Measurements from ENCODE around the gene SRP68. TPM values are rescaled to one million over a fixed set of nuclear protein-coding genes. Genes with fewer than 3 reads are reported as not detected.

Gene SRP68
- total RNA-seq, 1 donor from 2014 or later: 74.3 TPM

DNA sequence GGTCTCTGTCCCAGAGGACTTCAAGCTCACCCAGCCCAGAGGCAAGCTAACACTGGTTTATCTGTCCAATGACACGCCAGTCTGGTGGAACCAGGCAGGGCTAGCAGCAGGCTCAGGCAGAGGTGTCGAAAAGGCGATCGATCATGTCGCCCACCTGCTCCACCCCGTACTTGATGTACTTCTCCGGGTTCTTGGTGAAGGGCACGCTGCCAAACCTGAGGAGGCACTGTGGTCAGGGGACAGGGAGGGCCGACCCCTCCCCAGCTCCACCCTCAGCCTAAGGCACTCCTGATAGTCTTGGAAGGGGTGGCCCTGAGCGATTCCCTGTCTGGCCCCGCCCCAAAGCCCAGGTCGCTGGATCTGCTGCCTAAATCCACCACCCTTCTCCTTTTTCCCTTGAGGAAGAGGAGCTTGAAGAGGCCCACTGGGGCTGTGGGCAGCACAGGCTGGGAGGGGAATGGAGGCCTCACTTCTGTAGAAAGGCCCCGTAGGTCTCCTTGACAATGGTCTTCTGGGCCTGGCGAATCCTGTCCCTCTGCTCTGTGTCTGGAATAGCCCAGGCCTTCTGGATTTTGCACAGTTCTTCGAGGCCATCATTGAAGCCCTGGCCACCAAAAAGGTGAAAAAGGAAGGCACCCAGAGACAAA is 11.3 kb upstream of the SRP68 start:
- no peak overlapping the region for H3K9ac ChIP-seq (ENCODE audit: low read length)
- no peak overlapping the region for H3K4me2 ChIP-seq (ENCODE audit: low read length)
- peaks cover 18% of the 10 kb centered on the region for H3K4me1 Mint-ChIP-seq (ENCODE audit: low read depth, unreplicated experiment)
- peaks cover 22% of the 10 kb centered on the region for H4K20me1 ChIP-seq (ENCODE audit: insufficient read depth, low read length)
- H3K36me3 Mint-ChIP-seq (ENCODE audit: low read depth, unreplicated experiment): peaks cover 14% of the 10 kb centered on the region
- peaks cover 12% of the 10 kb centered on the region for H3K36me3 ChIP-seq (ENCODE audit: insufficient read depth, low read length)
- H3K4me3 ChIP-seq (ENCODE audit: insufficient read depth, low read depth, low read length): no peak overlapping the region
- no peak overlapping the region for H3K27ac ChIP-seq (ENCODE audit: low read depth, low read length)
- H3K27me3 Mint-ChIP-seq (ENCODE audit: low read depth, unreplicated experiment): peaks cover 10% of the 10 kb centered on the region
- no peak overlapping the region for H2AFZ ChIP-seq (ENCODE audit: low read depth, low read length)
- TF ChIP-seq EZH2 (IDR thresholded peaks at IDR 0.05; ENCODE audit: insufficient read depth, low read length): no peak
- TF ChIP-seq CTCF (IDR thresholded peaks at IDR 0.05; ENCODE audit: insufficient read depth, low read depth, low read length): no peak
- FAIRE-seq (no peak), DNase-seq (ENCODE audit: low read depth) (no peak)
- no peak overlapping the region for H3K4me3 Mint-ChIP-seq (ENCODE audit: unreplicated experiment)
- H3K27ac Mint-ChIP-seq (ENCODE audit: unreplicated experiment): no peak overlapping the region
- no peaks in the 10 kb centered on the region for H3K9me3 ChIP-seq (ENCODE audit: insufficient read depth, low read depth, low read length)
- no peaks in the 10 kb centered on the region for H3K9me3 Mint-ChIP-seq (ENCODE audit: unreplicated experiment)
- no peaks in the 10 kb centered on the region for H3K79me2 ChIP-seq (ENCODE audit: insufficient read depth, low read length)
- no peaks in the 10 kb centered on the region for H3K4me1 ChIP-seq (ENCODE audit: insufficient read depth, low read length)
- H3K27me3 ChIP-seq (ENCODE audit: insufficient read depth, low read length): peaks cover 20% of the 10 kb centered on the region

DNA sequence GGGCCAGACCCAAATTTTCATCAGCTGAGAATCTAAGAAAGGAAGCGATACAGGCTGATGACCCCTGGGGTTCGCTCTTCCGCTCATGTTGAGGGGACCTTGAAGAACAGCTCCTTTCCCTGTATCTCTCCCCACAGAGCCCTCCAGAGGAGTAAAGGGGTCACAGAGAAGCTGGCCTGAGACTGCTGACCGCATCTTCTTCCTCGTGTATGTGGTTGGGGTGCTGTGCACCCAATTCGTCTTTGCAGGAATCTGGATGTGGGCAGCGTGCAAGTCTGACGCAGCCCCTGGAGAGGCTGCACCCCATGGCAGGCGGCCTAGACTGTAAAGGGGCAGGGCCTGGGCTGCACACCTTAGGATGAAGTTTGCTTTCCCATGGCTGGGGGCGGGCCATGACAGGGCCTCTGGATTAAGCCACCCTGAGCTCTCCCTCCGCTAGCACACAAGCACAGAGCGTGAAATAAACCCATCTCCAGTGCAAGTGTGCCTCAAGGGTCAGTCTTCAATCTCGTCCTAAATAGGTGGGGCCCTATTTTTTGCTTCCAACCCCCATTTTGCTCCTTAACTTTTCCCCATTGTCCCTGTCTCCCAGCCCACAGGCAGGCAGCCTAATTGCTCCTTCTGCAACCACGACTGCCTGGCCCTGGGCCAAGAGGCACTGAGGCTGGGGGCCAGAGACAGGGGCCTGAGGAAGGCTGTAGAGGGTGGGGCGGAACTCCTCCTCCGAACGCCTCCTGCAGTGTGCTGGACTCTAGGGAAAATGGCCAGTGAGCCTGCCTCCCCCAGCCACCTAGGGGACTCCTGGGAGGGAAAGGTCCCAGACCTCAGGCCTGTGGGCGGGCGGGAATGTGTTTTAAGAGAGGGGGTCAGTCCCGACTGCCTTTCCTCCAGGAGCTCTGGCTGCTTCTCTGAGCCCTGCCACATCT is 10.3 kb upstream of the SRP68 start:
- Histone ChIP-seq H3K9ac (ENCODE audit: low read length) (no peak overlapping the region), H3K4me1 (ENCODE audit: insufficient read depth, low read length) (no peaks in the 10 kb centered on the region), H3K27me3 (ENCODE audit: insufficient read depth, low read length) (peaks cover 30% of the 10 kb centered on the region), H4K20me1 (ENCODE audit: insufficient read depth, low read length) (peaks cover 28% of the 10 kb centered on the region), H3K4me3 (ENCODE audit: insufficient read depth, low read depth, low read length) (no peak overlapping the region), H3K9me3 (ENCODE audit: insufficient read depth, low read depth, low read length) (no peaks in the 10 kb centered on the region), H3K4me2 (ENCODE audit: low read length) (no peak overlapping the region), H2AFZ (ENCODE audit: low read depth, low read length) (no peak overlapping the region), H3K27ac (ENCODE audit: low read depth, low read length) (no peak overlapping the region), H3K79me2 (ENCODE audit: insufficient read depth, low read length) (no peaks in the 10 kb centered on the region), H3K36me3 (ENCODE audit: insufficient read depth, low read length) (peaks cover 9% of the 10 kb centered on the region)
- Mint-ChIP-seq H3K4me1 (ENCODE audit: low read depth, unreplicated experiment) (peaks cover 18% of the 10 kb centered on the region), H3K27me3 (ENCODE audit: low read depth, unreplicated experiment) (peaks cover 18% of the 10 kb centered on the region), H3K36me3 (ENCODE audit: low read depth, unreplicated experiment) (peaks cover 14% of the 10 kb centered on the region), H3K9me3 (ENCODE audit: unreplicated experiment) (no peaks in the 10 kb centered on the region), H3K4me3 (ENCODE audit: unreplicated experiment) (no peak overlapping the region), H3K27ac (ENCODE audit: unreplicated experiment) (peak overlapping the region; percentile 85)
- TF ChIP-seq EZH2 (IDR thresholded peaks at IDR 0.05; ENCODE audit: insufficient read depth, low read length) (no peak), CTCF (IDR thresholded peaks at IDR 0.05; ENCODE audit: insufficient read depth, low read depth, low read length) (no peak)
- no peak for DNase-seq (ENCODE audit: low read depth)
- FAIRE-seq: no peak

All from astrocyte (in vitro differentiated cells and primary cell).